GM19025 (cell line): Measurements from ENCODE around the gene SEMA4B.
A peak's percentile ranks its signal among the peaks of the same experiment; 100 is the strongest.
"Not testable (repeated sequence)": the region's sequence is repeated elsewhere in the genome, so short reads cannot be mapped to it uniquely, and the experiment has no call there.

Experiments
- ATAC-seq: cut with Tn5 transposase; IDR thresholded peaks from one replicate; pipeline ENCODE4 v1.9.1; 2021; ENCODE audit warnings: mild to moderate bottlenecking, low read depth, moderate library complexity; ENCODE audit not compliant: unreplicated experiment

SEMA4B gene

GRCh38 chr15:90243943-90244639 lies 43.0 kb downstream of the SEMA4B start:
- ATAC-seq, result no peak

DNA sequence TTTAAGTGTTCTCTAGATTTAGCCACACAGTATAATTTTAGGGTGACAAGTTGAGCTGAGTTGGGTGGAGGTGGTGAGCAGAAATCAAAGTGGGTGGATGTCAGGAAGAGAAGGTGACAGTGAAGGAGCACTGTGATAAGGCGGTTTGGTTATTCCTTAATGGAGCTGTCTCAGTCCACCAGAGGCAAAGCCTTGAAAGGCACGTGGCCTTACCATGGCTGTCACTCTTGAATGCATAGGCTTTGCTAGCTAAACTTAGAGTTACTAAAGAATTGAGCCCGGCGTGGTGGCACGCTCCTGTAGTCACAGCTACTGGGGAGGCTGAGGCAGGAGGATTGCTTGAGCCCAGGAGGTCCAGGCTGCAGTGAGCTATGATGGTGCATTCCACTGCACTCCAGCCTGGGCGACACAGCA lies 47.7 kb downstream of the SEMA4B start:
- ATAC-seq, result no peak

GRCh38 chr15:90249203-90249863 lies 48.2 kb downstream of the SEMA4B start, which contains the start of gene TTLL13:
Gene TTLL13 (plus strand): TSS chr15:90249556. CDS start chr15:90250631, 1,075 bp downstream.
- peak; percentile 63 for ATAC-seq

- no peak for ATAC-seq
Observed at GRCh38 chr15:90257776-90258175, 56.6 kb downstream of the SEMA4B start.

DNA sequence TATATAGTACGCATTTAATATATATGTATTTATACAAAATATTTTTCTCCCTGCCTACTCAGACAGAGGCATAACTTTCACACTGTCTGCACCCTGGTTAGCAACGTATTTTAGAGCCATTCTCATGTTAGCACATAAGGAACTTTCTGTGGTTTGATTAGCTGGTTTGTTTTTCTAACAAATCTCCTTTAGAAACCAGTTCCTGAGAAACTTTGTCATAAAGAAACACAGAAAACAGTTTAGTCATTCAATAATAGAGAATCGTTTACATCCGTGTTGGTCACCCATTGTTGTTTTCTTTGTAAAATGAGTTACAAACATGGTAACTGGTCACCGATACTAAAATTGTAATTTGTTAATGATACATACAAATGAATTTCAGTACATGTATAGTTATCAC lies 58.4 kb downstream of the SEMA4B start:
- no peak for ATAC-seq

GRCh38 chr15:90260731-90261130 lies 59.6 kb downstream of the SEMA4B start:
- ATAC-seq, result not testable (repeated sequence)

DNA sequence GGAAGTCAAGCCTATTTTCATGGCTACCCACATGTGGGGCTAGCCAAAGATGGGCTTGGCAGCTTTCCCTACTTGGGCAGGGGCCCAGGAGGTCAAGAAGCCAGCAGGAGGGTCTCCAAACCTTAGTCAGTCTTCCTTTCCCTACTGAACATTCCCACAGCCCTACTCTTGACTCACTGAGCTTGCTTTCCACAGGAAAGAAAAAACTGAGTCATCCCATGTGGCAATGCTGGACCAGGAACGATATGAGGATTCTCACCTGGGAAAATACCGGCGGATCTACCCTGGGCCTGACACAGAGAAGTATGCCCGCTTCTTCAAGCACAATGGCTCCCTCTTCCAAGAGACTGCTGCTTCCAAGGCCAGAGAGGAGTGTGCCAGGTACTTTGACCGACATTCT lies 60.7 kb downstream of the SEMA4B start:
- ATAC-seq, result no peak

DNA sequence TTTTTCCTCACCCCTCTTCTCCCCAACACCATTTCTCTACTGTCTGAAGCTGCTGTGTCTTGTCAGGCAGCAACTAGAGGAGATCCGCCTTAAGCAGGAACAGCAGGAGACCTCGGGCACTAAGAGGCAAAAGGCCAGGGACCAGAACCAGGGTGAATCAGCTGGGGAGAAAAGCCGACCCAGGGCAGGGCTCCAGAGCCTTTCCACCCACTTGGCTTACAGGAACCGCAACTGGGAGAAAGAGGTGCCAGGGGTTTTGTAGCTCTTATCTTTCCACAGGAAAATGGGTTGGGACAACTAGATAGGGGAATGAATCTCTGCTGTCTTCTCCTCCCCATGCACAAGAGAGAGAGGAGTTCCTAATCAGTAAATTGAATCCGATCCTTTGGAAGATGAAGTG lies 61.3 kb downstream of the SEMA4B start:
- ATAC-seq, result no peak

GRCh38 chr15:90264671-90265070 lies 63.5 kb downstream of the SEMA4B start:
- ATAC-seq, result no peak

GRCh38 chr15:90265271-90266060 lies 64.3 kb downstream of the SEMA4B start, which contains the start of gene NGRN:
Gene NGRN (plus strand): TSS chr15:90265672. CDS start chr15:90265713, 41 bp downstream.
- ATAC-seq, result peak; percentile 91

DNA sequence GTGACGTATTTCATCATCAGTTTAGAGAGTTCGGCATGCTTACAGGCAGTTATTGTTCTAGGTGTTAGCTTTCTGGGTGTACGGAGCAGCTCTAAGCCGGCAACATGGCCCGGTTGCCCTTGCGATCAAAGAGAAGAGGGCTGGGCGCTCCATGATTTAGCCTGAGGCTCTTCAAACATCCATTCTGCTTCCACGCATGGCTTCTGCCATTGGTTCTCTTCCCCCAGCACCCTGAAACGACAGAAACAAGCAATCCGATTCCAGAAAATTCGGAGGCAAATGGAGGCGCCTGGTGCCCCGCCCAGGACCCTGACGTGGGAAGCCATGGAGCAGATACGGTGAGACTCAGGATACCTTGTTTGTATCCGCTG lies 64.9 kb downstream of the SEMA4B start:
- ATAC-seq, result peak; percentile 17

DNA sequence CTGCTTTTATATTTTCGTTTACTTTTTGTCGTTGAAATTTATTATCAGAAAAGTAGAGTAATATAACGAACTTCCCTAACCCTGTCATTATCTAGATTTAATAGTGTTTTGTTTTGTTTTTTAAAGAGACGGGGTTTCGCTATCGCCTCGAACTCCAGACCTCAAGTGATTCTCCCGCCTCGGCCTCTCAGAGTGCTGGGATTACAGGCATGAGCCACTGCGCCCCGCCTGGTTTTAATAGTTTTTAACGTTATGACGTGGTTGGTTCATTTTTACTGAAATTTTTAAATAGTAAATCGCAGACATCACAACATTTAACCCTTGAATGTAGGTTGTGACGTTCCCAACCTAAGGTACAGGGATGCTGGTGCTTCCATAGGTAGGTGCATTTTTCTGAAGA lies 65.4 kb downstream of the SEMA4B start:
- no peak for ATAC-seq

GRCh38 chr15:90268415-90268814 lies 67.3 kb downstream of the SEMA4B start:
- ATAC-seq, result no peak

- no peak for ATAC-seq
Observed at GRCh38 chr15:90270502-90271150, 69.5 kb downstream of the SEMA4B start.

DNA sequence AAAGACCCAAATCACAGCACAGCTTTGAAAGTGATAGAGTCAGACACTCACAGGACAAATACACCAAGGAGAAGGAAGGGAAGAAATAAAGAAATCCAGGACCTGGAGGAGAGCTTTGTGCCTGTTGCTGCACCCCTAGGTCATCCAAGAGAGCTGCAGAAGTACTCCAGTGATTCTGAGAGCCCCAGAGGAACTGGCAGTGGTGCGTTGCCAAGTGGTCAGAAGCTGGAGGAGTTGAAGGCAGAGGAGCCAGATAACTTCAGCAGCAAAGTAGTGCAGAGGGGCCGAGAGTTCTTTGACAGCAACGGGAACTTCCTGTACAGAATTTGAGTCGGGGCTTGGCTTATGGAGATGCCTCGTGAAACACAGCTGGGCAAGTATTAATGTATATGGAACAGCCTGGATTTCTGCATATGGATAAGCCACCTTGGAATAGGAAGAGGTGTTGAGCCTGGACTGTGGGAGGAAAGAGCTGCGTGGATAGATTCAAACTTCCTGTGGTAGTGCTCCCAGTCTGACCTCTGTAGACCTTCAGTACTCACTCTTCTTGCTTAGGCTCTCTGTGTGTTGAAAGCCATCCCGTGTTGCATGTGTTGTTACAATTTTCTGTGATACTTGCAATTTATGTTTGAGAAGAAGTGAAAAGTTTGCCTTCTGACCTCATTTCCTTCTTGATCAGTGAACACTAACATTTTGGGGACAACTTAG lies 70.5 kb downstream of the SEMA4B start:
- ATAC-seq, result no peak

DNA sequence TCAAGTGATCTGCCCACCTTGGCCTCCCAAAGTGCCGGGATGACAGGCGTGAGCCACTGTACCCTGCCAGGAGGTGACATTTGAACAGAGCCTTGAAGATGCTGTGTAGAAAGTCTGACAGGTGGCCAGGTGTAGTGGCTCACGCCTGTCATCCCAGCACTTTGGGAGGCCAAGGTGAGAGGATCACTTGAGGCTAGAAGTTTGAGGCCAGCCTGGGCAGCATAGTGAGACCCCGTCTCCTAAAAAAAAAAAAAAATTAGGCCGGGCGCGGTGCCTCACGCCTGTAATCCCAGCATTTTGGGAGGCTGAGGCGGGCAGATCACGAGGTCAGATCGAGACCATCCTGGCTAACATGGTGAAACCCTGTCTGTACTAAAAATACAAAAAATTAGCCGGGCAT lies 77.3 kb downstream of the SEMA4B start:
- not testable (repeated sequence) for ATAC-seq
